ENCODE results near the gene CC2D2A.

CC2D2A gene

GRCh38 chr4:15478724-15479088 lies 9.0 kb downstream of the CC2D2A start:
- no peak overlapping the region for H3K9ac ChIP-seq (ENCODE audit: insufficient read length)

GRCh38 chr4:15479089-15479912 lies 9.6 kb downstream of the CC2D2A start:
- Histone ChIP-seq H3K4me3 (no peak overlapping the region), H3K27ac (no peak overlapping the region), H3K9ac (ENCODE audit: insufficient read length) (no peak overlapping the region), H3K9me3 (ENCODE audit: low read depth, low read length) (no peaks in the 10 kb centered on the region), H3K36me3 (ENCODE audit: insufficient read depth, low read length) (no peaks in the 10 kb centered on the region)
- DNase-seq (ENCODE audit: low read depth, low spot score), result no peak
- TF ChIP-seq EZH2 (IDR thresholded peaks at IDR 0.05) (no peak), POLR2AphosphoS5 (IDR thresholded peaks at IDR 0.05; ENCODE audit: borderline replicate concordance, low read depth, low read length) (no peak), FOXP2 (optimal IDR thresholded peaks at IDR 0.05; ENCODE audit: control extremely low read depth, extremely low read length, insufficient read depth) (no peak)

More at GRCh38 chr4:15478724-15479088, 9.0 kb downstream of the CC2D2A start:
- no peak for DNase-seq (ENCODE audit: low read depth, low spot score)
- Histone ChIP-seq H3K9me3 (ENCODE audit: low read depth, low read length) (no peaks in the 10 kb centered on the region), H3K4me3 (no peak overlapping the region), H3K36me3 (ENCODE audit: insufficient read depth, low read length) (no peaks in the 10 kb centered on the region), H3K27ac (no peak overlapping the region)
- no peak for TF ChIP-seq FOXP2 (optimal IDR thresholded peaks at IDR 0.05; ENCODE audit: control extremely low read depth, extremely low read length, insufficient read depth)
- no peak for TF ChIP-seq EZH2 (IDR thresholded peaks at IDR 0.05)
- TF ChIP-seq POLR2AphosphoS5 (IDR thresholded peaks at IDR 0.05; ENCODE audit: borderline replicate concordance, low read depth, low read length), result no peak

- no peak overlapping the region for H3K9ac ChIP-seq (ENCODE audit: insufficient read length)
- H3K9me3 ChIP-seq (ENCODE audit: low read depth, low read length), result no peaks in the 10 kb centered on the region
- TF ChIP-seq POLR2AphosphoS5 (IDR thresholded peaks at IDR 0.05; ENCODE audit: borderline replicate concordance, low read depth, low read length), result no peak
- no peak for TF ChIP-seq EZH2 (IDR thresholded peaks at IDR 0.05)
- TF ChIP-seq FOXP2 (optimal IDR thresholded peaks at IDR 0.05; ENCODE audit: control extremely low read depth, extremely low read length, insufficient read depth), result no peak
- H3K36me3 ChIP-seq (ENCODE audit: insufficient read depth, low read length), result no peaks in the 10 kb centered on the region
- no peak overlapping the region for H3K4me3 ChIP-seq
- DNase-seq (ENCODE audit: low read depth, low spot score), result no peak
- no peak overlapping the region for H3K27ac ChIP-seq
These were observed 10.2 kb downstream of the CC2D2A start for GRCh38 chr4:15479913-15480185.

- Histone ChIP-seq H3K36me3 (ENCODE audit: insufficient read depth, low read length) (no peaks in the 10 kb centered on the region), H3K9ac (ENCODE audit: insufficient read length) (no peak overlapping the region), H3K9me3 (ENCODE audit: low read depth, low read length) (no peaks in the 10 kb centered on the region), H3K27ac (no peak overlapping the region), H3K4me3 (no peak overlapping the region)
- DNase-seq (ENCODE audit: low read depth, low spot score), result no peak
- no peak for TF ChIP-seq FOXP2 (optimal IDR thresholded peaks at IDR 0.05; ENCODE audit: control extremely low read depth, extremely low read length, insufficient read depth)
- TF ChIP-seq EZH2 (IDR thresholded peaks at IDR 0.05), result no peak
- no peak for TF ChIP-seq POLR2AphosphoS5 (IDR thresholded peaks at IDR 0.05; ENCODE audit: borderline replicate concordance, low read depth, low read length)
These were observed 12.5 kb downstream of the CC2D2A start for GRCh38 chr4:15481961-15482745.

- Histone ChIP-seq H3K9me3 (ENCODE audit: low read depth, low read length) (no peaks in the 10 kb centered on the region), H3K36me3 (ENCODE audit: insufficient read depth, low read length) (no peaks in the 10 kb centered on the region), H3K4me3 (no peak overlapping the region), H3K27ac (no peak overlapping the region), H3K9ac (ENCODE audit: insufficient read length) (no peak overlapping the region)
- no peak for DNase-seq (ENCODE audit: low read depth, low spot score)
- TF ChIP-seq POLR2AphosphoS5 (IDR thresholded peaks at IDR 0.05; ENCODE audit: borderline replicate concordance, low read depth, low read length) (no peak), FOXP2 (optimal IDR thresholded peaks at IDR 0.05; ENCODE audit: control extremely low read depth, extremely low read length, insufficient read depth) (no peak), EZH2 (IDR thresholded peaks at IDR 0.05) (no peak)
These were observed 13.2 kb downstream of the CC2D2A start for GRCh38 chr4:15482842-15483241.

GRCh38 chr4:15488136-15488535 lies 18.5 kb downstream of the CC2D2A start:
- DNase-seq (ENCODE audit: low read depth, low spot score), result no peak
- TF ChIP-seq POLR2AphosphoS5 (IDR thresholded peaks at IDR 0.05; ENCODE audit: borderline replicate concordance, low read depth, low read length) (no peak), EZH2 (IDR thresholded peaks at IDR 0.05) (no peak), FOXP2 (optimal IDR thresholded peaks at IDR 0.05; ENCODE audit: control extremely low read depth, extremely low read length, insufficient read depth) (no peak)
- H3K9me3 ChIP-seq (ENCODE audit: low read depth, low read length), result no peaks in the 10 kb centered on the region
- no peak overlapping the region for H3K9ac ChIP-seq (ENCODE audit: insufficient read length)
- H3K4me3 ChIP-seq, result no peak overlapping the region
- H3K27ac ChIP-seq, result no peak overlapping the region
- H3K36me3 ChIP-seq (ENCODE audit: insufficient read depth, low read length), result no peaks in the 10 kb centered on the region

GRCh38 chr4:15488658-15489470 lies 19.2 kb downstream of the CC2D2A start:
- DNase-seq (ENCODE audit: low read depth, low spot score), result no peak
- H3K9me3 ChIP-seq (ENCODE audit: low read depth, low read length), result no peaks in the 10 kb centered on the region
- H3K9ac ChIP-seq (ENCODE audit: insufficient read length), result no peak overlapping the region
- no peak overlapping the region for H3K27ac ChIP-seq
- H3K36me3 ChIP-seq (ENCODE audit: insufficient read depth, low read length), result no peaks in the 10 kb centered on the region
- no peak overlapping the region for H3K4me3 ChIP-seq
- TF ChIP-seq FOXP2 (optimal IDR thresholded peaks at IDR 0.05; ENCODE audit: control extremely low read depth, extremely low read length, insufficient read depth), result no peak
- TF ChIP-seq EZH2 (IDR thresholded peaks at IDR 0.05), result no peak
- no peak for TF ChIP-seq POLR2AphosphoS5 (IDR thresholded peaks at IDR 0.05; ENCODE audit: borderline replicate concordance, low read depth, low read length)

GRCh38 chr4:15489551-15489950 lies 19.9 kb downstream of the CC2D2A start:
- Histone ChIP-seq H3K4me3 (no peak overlapping the region), H3K36me3 (ENCODE audit: insufficient read depth, low read length) (no peaks in the 10 kb centered on the region), H3K9me3 (ENCODE audit: low read depth, low read length) (no peaks in the 10 kb centered on the region), H3K27ac (no peak overlapping the region), H3K9ac (ENCODE audit: insufficient read length) (no peak overlapping the region)
- TF ChIP-seq FOXP2 (optimal IDR thresholded peaks at IDR 0.05; ENCODE audit: control extremely low read depth, extremely low read length, insufficient read depth), result no peak
- TF ChIP-seq POLR2AphosphoS5 (IDR thresholded peaks at IDR 0.05; ENCODE audit: borderline replicate concordance, low read depth, low read length), result no peak
- no peak for TF ChIP-seq EZH2 (IDR thresholded peaks at IDR 0.05)
- DNase-seq (ENCODE audit: low read depth, low spot score), result no peak
